Measurements from ENCODE around the gene MED15. TPM values are rescaled to one million over a fixed set of nuclear protein-coding genes. Genes with fewer than 3 reads are reported as not detected.
"Not testable (repeated sequence)": the region's sequence is repeated elsewhere in the genome, so short reads cannot be mapped to it uniquely, and the experiment has no call there.

MED15 gene
- total RNA-seq, 1 experiment from 2014 or later = 14.7 TPM

- no peak overlapping the region for H3K27ac ChIP-seq
- H3K27me3 ChIP-seq = no peaks in the 10 kb centered on the region
- no peaks in the 10 kb centered on the region for H3K36me3 ChIP-seq
- no peaks in the 10 kb centered on the region for H3K4me1 ChIP-seq
- DNase-seq = no peak
- H3K4me3 ChIP-seq = no peak overlapping the region
- no peaks in the 10 kb centered on the region for H3K9me3 ChIP-seq (replicated peaks)
These were observed 111.1 kb downstream of the MED15 start for GRCh38 chr22:20618488-20618887.

- H3K27ac ChIP-seq = no peak overlapping the region
- no peaks in the 10 kb centered on the region for H3K9me3 ChIP-seq (replicated peaks)
- H3K27me3 ChIP-seq = no peaks in the 10 kb centered on the region
- no peaks in the 10 kb centered on the region for H3K4me1 ChIP-seq
- DNase-seq = no peak
- H3K36me3 ChIP-seq = no peaks in the 10 kb centered on the region
- H3K4me3 ChIP-seq = no peak overlapping the region
These were observed 111.9 kb downstream of the MED15 start for GRCh38 chr22:20619045-20619892.

GRCh38 chr22:20619893-20620194 is 112.4 kb downstream of the MED15 start:
- not testable (repeated sequence) for DNase-seq; H3K4me1 ChIP-seq; H3K9me3 ChIP-seq (replicated peaks); H3K36me3 ChIP-seq; H3K27me3 ChIP-seq; H3K4me3 ChIP-seq; H3K27ac ChIP-seq

GRCh38 chr22:20621162-20621561 is 113.8 kb downstream of the MED15 start:
- H3K27me3 ChIP-seq = no peaks in the 10 kb centered on the region
- no peaks in the 10 kb centered on the region for H3K36me3 ChIP-seq
- no peaks in the 10 kb centered on the region for H3K9me3 ChIP-seq (replicated peaks)
- H3K27ac ChIP-seq = no peak overlapping the region
- DNase-seq = no peak
- H3K4me3 ChIP-seq = no peak overlapping the region
- no peaks in the 10 kb centered on the region for H3K4me1 ChIP-seq

GRCh38 chr22:20622650-20623339 is 115.4 kb downstream of the MED15 start:
- no peak overlapping the region for H3K27ac ChIP-seq
- no peaks in the 10 kb centered on the region for H3K9me3 ChIP-seq (replicated peaks)
- no peak for DNase-seq
- H3K27me3 ChIP-seq = no peaks in the 10 kb centered on the region
- H3K36me3 ChIP-seq = no peaks in the 10 kb centered on the region
- no peak overlapping the region for H3K4me3 ChIP-seq
- no peaks in the 10 kb centered on the region for H3K4me1 ChIP-seq

- Histone ChIP-seq H3K27me3 (no peaks in the 10 kb centered on the region), H3K27ac (no peak overlapping the region), H3K4me1 (no peaks in the 10 kb centered on the region), H3K4me3 (no peak overlapping the region), H3K36me3 (no peaks in the 10 kb centered on the region), H3K9me3 (replicated peaks) (no peaks in the 10 kb centered on the region)
- no peak for DNase-seq
These were observed 116.8 kb downstream of the MED15 start for GRCh38 chr22:20624161-20624616.

- Histone ChIP-seq H3K4me1 (no peaks in the 10 kb centered on the region), H3K9me3 (replicated peaks) (no peaks in the 10 kb centered on the region), H3K27me3 (no peaks in the 10 kb centered on the region), H3K27ac (no peak overlapping the region), H3K36me3 (no peaks in the 10 kb centered on the region), H3K4me3 (no peak overlapping the region)
- DNase-seq = no peak
These were observed 117.9 kb downstream of the MED15 start for GRCh38 chr22:20625270-20625669.

- Histone ChIP-seq H3K27me3 (no peaks in the 10 kb centered on the region), H3K36me3 (no peaks in the 10 kb centered on the region), H3K9me3 (replicated peaks) (no peaks in the 10 kb centered on the region), H3K4me1 (no peaks in the 10 kb centered on the region), H3K4me3 (no peak overlapping the region), H3K27ac (no peak overlapping the region)
- DNase-seq = no peak
These were observed 119.4 kb downstream of the MED15 start for GRCh38 chr22:20626811-20627210.

- H3K36me3 ChIP-seq = no peaks in the 10 kb centered on the region
- no peaks in the 10 kb centered on the region for H3K4me1 ChIP-seq
- no peaks in the 10 kb centered on the region for H3K9me3 ChIP-seq (replicated peaks)
- H3K4me3 ChIP-seq = no peak overlapping the region
- H3K27ac ChIP-seq = no peak overlapping the region
- no peak for DNase-seq
- no peaks in the 10 kb centered on the region for H3K27me3 ChIP-seq
These were observed 120.0 kb downstream of the MED15 start for GRCh38 chr22:20627432-20627831.

- no peaks in the 10 kb centered on the region for H3K9me3 ChIP-seq (replicated peaks)
- no peak for DNase-seq
- H3K4me1 ChIP-seq = no peaks in the 10 kb centered on the region
- H3K36me3 ChIP-seq = no peaks in the 10 kb centered on the region
- no peak overlapping the region for H3K4me3 ChIP-seq
- H3K27ac ChIP-seq = no peak overlapping the region
- no peaks in the 10 kb centered on the region for H3K27me3 ChIP-seq
These were observed 120.9 kb downstream of the MED15 start for GRCh38 chr22:20628081-20628939.

GRCh38 chr22:20629401-20629800 is 122.0 kb downstream of the MED15 start:
- no peaks in the 10 kb centered on the region for H3K4me1 ChIP-seq
- H3K9me3 ChIP-seq (replicated peaks) = no peaks in the 10 kb centered on the region
- H3K4me3 ChIP-seq = no peak overlapping the region
- no peaks in the 10 kb centered on the region for H3K36me3 ChIP-seq
- no peak for DNase-seq
- H3K27me3 ChIP-seq = no peaks in the 10 kb centered on the region
- H3K27ac ChIP-seq = no peak overlapping the region

- no peak overlapping the region for H3K4me3 ChIP-seq
- no peaks in the 10 kb centered on the region for H3K27me3 ChIP-seq
- no peaks in the 10 kb centered on the region for H3K36me3 ChIP-seq
- no peaks in the 10 kb centered on the region for H3K4me1 ChIP-seq
- DNase-seq = no peak
- no peak overlapping the region for H3K27ac ChIP-seq
- H3K9me3 ChIP-seq (replicated peaks) = no peaks in the 10 kb centered on the region
These were observed 123.6 kb downstream of the MED15 start for GRCh38 chr22:20630873-20631617.

- Histone ChIP-seq H3K27ac (no peak overlapping the region), H3K36me3 (no peaks in the 10 kb centered on the region), H3K27me3 (no peaks in the 10 kb centered on the region), H3K4me3 (no peak overlapping the region), H3K9me3 (replicated peaks) (no peaks in the 10 kb centered on the region), H3K4me1 (no peaks in the 10 kb centered on the region)
- DNase-seq = no peak
These were observed 124.7 kb downstream of the MED15 start for GRCh38 chr22:20632082-20632481.

- H3K4me1 ChIP-seq = no peaks in the 10 kb centered on the region
- no peaks in the 10 kb centered on the region for H3K36me3 ChIP-seq
- H3K27ac ChIP-seq = no peak overlapping the region
- DNase-seq = no peak
- no peaks in the 10 kb centered on the region for H3K27me3 ChIP-seq
- H3K4me3 ChIP-seq = no peak overlapping the region
- H3K9me3 ChIP-seq (replicated peaks) = no peaks in the 10 kb centered on the region
These were observed 125.1 kb downstream of the MED15 start for GRCh38 chr22:20632518-20632917.

All from SJCRH30 (cell line).